ENCODE measurements around the gene DAZL.

GRCh38 chr3:16633948-16634347 lies 28.7 kb upstream of the DAZL start:
- TF ChIP-seq CTCF (conservative IDR thresholded peaks at IDR 0.05) (no peak), EZH2 (IDR thresholded peaks at IDR 0.05; ENCODE audit: low read depth) (no peak)

All from PC-9 (cell line).